Stimulated activated CD4-positive, alpha-beta T cell treated with anti-CD3 and anti-CD28 coated beads, Interleukin-2, amount 100 ng/mL, for 24 hours (primary cell): ENCODE data around the gene CCM2L.

Experiments used
- DNase-seq, 2 donors: peaks; one replicate each; pipeline ENCODE4 v3.0.0-alpha.2; 2020

CCM2L gene

GRCh38 chr20:32062776-32063170 is 52.5 kb downstream of the CCM2L start:
- peak in 1 of 2 donors; percentile 14 for DNase-seq

GRCh38 chr20:32063695-32064094 is 53.5 kb downstream of the CCM2L start:
- DNase-seq = no peak

- DNase-seq = no peak
Measured at GRCh38 chr20:32064667-32065066, 54.4 kb downstream of the CCM2L start.

- no peak for DNase-seq
Measured at GRCh38 chr20:32067234-32067821, 57.1 kb downstream of the CCM2L start.

DNA sequence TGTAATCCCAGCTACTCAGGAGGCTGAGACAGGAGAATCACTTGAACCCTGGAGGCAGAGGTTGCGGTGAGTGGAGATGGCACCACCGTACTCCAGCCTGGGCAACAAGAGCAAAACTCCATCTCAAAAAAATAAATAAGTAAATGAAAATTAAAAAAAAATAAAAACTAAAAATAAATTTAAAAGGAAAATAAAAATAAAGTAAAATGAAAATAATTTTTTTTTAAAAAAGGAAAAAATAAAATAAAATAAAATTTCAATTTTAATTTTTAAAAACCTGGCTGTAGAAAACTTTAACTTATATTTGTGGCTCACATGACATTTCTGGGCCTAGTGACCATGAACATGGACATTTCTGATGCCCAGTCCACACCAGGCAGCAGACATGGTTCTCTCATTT is 57.9 kb downstream of the CCM2L start:
- DNase-seq = no peak

- DNase-seq = no peak
Measured at GRCh38 chr20:32069711-32070110, 59.5 kb downstream of the CCM2L start.

DNA sequence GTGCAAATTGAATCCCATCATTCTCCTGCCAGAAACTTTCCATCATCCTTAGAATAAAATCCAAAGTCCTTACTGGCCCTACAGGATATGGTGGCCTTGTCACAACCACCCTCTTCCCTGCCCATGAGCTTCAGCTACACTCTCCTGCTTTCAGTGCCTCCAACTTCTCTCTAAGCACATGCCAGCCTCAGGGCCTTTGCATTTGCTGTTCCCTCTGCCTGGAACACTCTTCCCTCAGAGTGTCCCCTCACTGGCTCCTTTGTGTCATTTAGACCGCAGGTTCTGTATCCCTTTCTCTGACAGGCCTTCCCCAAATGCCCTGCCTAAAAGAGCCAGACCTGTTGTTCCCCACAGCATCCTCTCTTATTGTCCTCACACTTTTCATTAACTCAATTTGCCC is 60.0 kb downstream of the CCM2L start:
- no peak for DNase-seq

- DNase-seq = no peak
Measured at GRCh38 chr20:32070690-32071213, 60.5 kb downstream of the CCM2L start.

DNA sequence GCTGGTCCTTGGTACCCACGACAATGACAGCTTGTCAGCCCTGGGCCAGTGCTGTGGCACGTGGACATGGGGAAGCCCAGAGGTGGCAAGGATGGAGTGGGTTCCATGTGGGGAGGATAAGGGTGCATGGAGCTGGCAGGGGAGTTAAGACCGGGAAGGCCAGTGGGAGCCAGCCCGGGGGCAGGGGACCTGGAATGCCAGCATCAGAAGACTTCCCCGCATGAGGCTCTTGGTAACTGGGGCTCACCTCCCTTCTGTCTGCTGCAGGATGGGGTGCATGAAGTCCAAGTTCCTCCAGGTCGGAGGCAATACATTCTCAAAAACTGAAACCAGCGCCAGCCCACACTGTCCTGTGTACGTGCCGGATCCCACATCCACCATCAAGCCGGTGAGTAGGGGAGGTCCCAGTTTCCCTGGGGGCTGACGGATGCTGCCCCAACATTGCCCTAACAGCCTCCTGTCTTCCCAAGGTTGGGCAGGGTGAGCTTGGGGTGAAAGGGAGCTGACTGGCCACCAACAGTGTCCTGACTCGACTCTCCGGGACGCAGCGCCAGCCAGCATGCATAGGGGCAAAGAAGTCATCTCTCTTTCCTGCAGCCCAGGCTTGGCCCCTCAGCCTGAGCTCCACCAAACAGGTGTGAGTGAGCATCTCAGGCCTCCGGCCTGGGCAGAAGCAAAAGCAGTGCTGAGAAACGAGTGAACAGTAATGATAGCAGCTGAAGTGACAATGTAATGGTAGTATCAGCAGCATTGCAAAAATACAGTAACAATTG is 61.3 kb downstream of the CCM2L start:
- no peak for DNase-seq

DNA sequence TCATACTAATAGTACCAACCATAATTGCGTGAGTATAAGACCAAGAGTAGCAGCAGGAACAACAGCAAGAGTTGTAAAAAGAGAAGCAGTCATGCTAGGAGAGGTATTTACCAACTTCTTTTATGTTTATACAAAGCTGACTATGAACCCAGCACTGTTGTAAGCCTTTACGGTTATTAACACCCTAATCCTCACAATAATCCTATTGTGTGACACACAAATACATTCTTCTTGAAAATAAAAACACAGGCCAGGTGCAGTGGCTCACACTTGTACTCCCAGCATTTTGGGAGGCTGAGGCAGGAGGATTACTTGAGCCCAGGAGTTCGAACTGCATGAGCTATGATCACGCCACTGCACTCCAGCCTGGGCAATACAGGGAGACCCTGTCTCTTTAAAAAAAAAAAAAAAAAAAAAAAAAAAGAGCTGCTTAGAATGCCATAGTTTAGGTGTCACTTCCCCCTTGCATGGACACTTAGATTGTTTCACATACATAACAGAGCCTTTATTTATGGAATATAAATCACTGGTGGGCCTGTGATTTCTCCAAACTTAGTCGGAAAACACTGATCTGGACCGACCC is 62.0 kb downstream of the CCM2L start:
- no peak for DNase-seq

GRCh38 chr20:32075534-32075933 is 65.3 kb downstream of the CCM2L start:
- DNase-seq = no peak

GRCh38 chr20:32077190-32077589 is 67.0 kb downstream of the CCM2L start:
- DNase-seq = no peak

DNA sequence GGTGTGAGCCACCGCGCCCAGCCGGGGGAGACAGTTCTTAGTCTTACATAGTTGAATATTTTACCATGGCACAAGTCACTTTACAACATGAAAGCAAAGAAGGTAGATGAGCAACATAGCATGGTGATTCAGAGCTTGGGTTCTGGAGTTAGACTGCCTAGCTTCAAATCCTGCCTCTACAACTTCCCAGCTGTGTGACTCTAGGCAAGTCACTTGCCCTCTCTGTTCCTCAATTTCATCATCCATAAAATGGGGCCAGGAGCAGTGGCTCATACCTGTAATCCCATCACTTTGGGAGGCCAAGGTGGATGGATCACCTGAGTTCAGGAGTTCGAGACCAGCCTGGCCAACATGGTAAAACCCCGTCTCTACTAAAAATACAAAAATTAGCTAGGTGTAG is 68.1 kb downstream of the CCM2L start:
- no peak for DNase-seq

DNA sequence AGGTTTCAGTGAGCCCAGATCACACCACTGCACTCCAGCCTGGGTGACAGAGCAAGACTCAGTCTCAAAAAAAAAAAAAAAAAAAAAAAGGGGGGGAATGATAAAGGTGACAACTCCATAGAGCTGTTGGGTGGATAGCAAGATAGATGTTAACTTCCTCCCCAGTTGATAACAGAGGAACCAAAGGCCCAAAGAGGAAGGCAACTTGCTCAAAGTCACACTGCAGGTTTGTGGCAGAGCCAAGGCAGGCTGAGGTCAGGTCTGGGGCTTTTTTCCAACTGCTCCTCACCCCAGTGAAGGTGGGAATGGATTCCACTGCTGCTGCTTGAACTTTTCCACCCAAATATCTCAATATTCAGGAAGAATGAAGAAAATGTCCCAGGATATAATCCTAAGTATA is 68.6 kb downstream of the CCM2L start:
- no peak for DNase-seq

DNA sequence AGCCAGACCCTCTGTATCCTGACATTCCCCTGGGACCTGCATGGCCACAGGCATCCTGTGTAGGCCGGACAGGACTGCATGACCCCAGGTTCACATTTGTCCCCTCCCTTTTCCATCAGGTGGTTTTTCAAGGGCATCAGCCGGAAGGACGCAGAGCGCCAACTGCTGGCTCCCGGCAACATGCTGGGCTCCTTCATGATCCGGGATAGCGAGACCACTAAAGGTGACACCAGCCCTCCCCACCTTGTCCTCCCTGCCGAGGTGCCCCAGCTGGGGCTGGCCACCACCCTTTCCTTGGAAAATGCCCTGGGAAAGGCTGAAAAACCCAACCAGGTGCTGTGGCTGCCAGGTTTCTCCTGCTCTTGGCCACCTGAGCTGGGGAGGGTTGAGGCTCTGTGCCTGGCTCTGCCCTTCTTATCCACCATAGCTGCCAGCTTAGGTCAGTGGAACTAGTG is 69.4 kb downstream of the CCM2L start:
- DNase-seq = no peak

DNA sequence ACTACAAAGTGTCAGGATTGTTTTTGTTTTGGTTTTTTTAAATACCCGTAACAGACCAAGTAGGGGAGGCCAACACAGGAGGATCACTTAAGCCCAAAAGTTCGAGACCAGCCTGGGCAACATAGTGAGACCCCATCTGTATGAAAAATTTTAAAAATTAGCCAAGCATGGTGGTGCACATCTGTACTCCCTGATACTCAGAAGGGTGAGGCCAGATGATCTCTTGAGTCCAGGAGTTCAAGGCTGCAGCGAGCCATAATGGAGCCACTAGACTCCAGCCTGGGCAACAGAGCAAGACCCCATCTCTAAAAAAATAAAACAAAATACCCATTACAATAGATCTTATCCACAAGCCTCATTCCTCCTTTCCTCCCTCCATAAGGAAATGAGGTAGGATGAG is 70.5 kb downstream of the CCM2L start:
- DNase-seq = no peak
